Hair follicular keratinocyte (primary cell): ENCODE results near the gene MT1HL1. TPM values are rescaled to one million over a fixed set of nuclear protein-coding genes. Genes with fewer than 3 reads are reported as not detected.

Source experiments
- total RNA-seq: library from RNA; depleted of rRNA; stranded (reverse); fragments of >200 nt; gene quantifications from 2 replicates; pipeline ENCODE4 v1.2.3, GENCODE V29; 2015

The MT1HL1 gene
- not detected in 2 replicates for total RNA-seq

DNA sequence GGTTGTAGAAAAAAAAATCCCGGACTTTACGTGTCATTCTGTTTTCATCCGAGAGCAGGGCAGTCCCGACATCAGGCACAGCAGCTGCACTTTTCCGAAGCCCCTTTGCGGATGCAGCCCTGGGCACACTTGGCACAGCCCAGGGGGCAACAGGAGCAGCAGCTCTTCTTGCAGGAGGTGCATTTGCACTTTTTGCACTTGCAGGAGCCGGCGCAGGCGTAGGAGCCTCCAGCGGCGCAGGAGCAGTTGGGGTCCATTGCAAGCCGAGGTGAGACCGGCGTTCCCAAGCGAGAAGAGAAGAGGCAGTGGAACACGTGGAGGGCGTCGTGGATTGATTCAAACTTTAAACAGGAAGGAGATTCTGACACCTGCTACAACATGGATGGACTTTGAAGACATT lies at the start of gene MT1HL1:
Gene MT1HL1 (minus strand): TSS at position 326 of the 400 bp plus-strand sequence. CDS start 69 bp downstream, at position 257.

DNA sequence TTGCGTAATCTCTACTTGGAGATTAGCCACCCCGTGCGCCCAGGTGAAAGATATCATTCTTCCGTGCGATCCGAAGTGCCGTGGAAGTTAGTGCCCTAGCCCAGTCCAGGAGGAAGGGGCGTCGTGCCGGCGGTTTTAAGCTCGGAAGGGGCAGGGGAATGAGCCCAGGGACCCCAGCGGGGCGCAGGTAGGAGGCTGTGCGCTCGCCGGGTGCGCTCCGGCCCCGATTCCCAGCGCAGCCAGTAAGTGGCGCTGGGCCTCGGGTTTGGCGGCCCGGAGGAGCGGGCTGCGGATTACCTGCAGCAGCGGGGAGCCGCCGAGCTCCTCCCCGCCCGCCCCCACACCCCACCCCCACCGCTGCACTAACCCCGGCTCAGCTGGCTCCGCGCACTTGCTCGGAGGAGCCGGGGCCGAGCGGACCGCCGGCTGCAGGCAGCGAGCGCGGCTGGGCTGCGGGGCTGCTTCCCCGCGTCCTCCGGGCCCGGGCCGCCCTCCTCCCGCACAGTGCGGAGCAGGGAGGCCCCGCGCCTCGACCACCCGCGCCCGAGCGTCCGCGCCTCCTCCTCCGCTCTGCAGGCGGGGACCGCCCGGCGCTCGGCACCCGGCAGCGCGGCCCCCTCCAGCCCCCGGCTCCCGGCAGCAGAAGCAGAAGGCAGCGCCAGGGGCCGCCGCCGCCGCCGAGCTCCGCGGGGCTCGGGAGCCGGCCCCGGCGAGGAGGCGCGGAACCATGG lies 37.7 kb upstream of the MT1HL1 start, which contains the start of gene RYR2:
Gene RYR2 (plus strand): TSS at position 390 of the 731 bp plus-strand sequence. CDS start 338 bp downstream, at position 728.

Other genes starting within 250 kb of the MT1HL1 start
- gene MTR, start 209.1 kb downstream of the MT1HL1 start, total RNA-seq: 7.6 and 11.1 TPM in 2 replicates
- not detected in 2 replicates for gene RYR2, start 37.7 kb upstream of the MT1HL1 start, total RNA-seq